GM12878 (cell line): ENCODE data around the gene SCMH1. TPM values are rescaled to one million over a fixed set of nuclear protein-coding genes. Genes with fewer than 3 reads are reported as not detected.

ENCODE experiments used
- ATAC-seq: fragments of 200-7000 bp; cut with Tn5 transposase; 3 replicates; pipeline ENCODE4 v1.9.1; 2020; ENCODE audit warnings: mild to moderate bottlenecking, moderate library complexity
- BruUV-seq: library from RNA; stranded (reverse); fragments of 400-500 nt; replicated peaks from 2 replicates; lab custom pipeline; 2021; lab: Mats Ljungman, UMichigan
- CTCF ChIA-PET: fragments of 300-600 bp; sonication (Branson Sonifier 250); formaldehyde crosslinking; extraction: SDS; loops from one replicate; lab custom pipeline; 2021; ENCODE audit warnings: inconsistent platforms; lab: Yijun Ruan, JAX
- POLR2A ChIA-PET: fragments of 350-600 bp; formaldehyde crosslinking; extraction: SDS; loops from one replicate; lab custom pipeline; 2021; ENCODE audit warnings: inconsistent platforms; lab: Charles Lee
- RAD21 ChIA-PET: fragments of 300-600 bp; sonication (Branson Sonifier 250); formaldehyde crosslinking; loops from one replicate; lab custom pipeline; 2023; ENCODE audit warnings: antibody characterized with exemption; ENCODE audit not compliant: unreplicated experiment; lab: Charles Lee
- SMC1A ChIA-PET: fragments of 300-600 bp; sonication (Branson Sonifier 250); formaldehyde crosslinking; loops from one replicate; lab custom pipeline; 2023; ENCODE audit not compliant: unreplicated experiment, uncharacterized antibody; lab: Charles Lee
- DNase-seq: peaks from one replicate; pipeline ENCODE4 v3.0.0-alpha.2; 2011; ENCODE audit warnings: low read depth, low spot score
- FAIRE-seq: peaks from 3 replicates; lab custom pipeline; 2011; peaks lifted over from hg19 to GRCh38; lab: Jason Lieb, UNC
- H2AFZ ChIP-seq: 2 replicates; pipeline ENCODE4 v1.6.0; 2011; ENCODE audit warnings: low read depth, low read length, control low read depth; ENCODE audit not compliant: control insufficient read depth
- H3K27ac ChIP-seq: 2 replicates; pipeline ENCODE4 v1.5.1; 2011; ENCODE audit warnings: control low read depth; ENCODE audit not compliant: control insufficient read depth, insufficient read depth
- H3K27me3 ChIP-seq, 2 experiments: replicated peaks in 1 of 2; 2 replicates each; pipeline versions ENCODE4 v1.6.0 to v1.6.1; 2011; ENCODE audit warnings: low read length in 1 of 2; ENCODE audit not compliant: control insufficient read depth in 2 of 2, insufficient read depth in 2 of 2
- H3K36me3 ChIP-seq, 2 experiments: 2 replicates each; pipeline ENCODE4 v1.5.1; 2011; ENCODE audit warnings: low read length in 1 of 2; ENCODE audit not compliant: control insufficient read depth in 2 of 2, insufficient read depth in 2 of 2
- H3K4me1 ChIP-seq: 2 replicates; pipeline ENCODE4 v1.6.1; 2011; ENCODE audit warnings: mild to moderate bottlenecking, low read length, moderate library complexity, mixed read lengths; ENCODE audit not compliant: control insufficient read depth, insufficient read depth
- H3K4me2 ChIP-seq: 2 replicates; pipeline ENCODE4 v1.6.0; 2011; ENCODE audit warnings: control low read depth; ENCODE audit not compliant: control insufficient read depth, insufficient read depth
- H3K4me3 ChIP-seq: fragments of 200-600 bp; sonication (generic); 2 replicates; pipeline ENCODE4 v1.5.1; 2016
- H3K79me2 ChIP-seq: 2 replicates; pipeline ENCODE4 v1.6.0; 2011; ENCODE audit warnings: low read length; ENCODE audit not compliant: control insufficient read depth, insufficient read depth
- H3K9ac ChIP-seq: 2 replicates; pipeline ENCODE4 v1.8.0; 2011; ENCODE audit warnings: low read length, control low read depth, mixed read lengths; ENCODE audit not compliant: control insufficient read depth, insufficient read depth
- H3K9me3 ChIP-seq: replicated peaks from 3 replicates; pipeline ENCODE4 v1.5.1; 2011; ENCODE audit warnings: mild to moderate bottlenecking, low read length; ENCODE audit not compliant: control insufficient read depth, insufficient read depth
- H4K20me1 ChIP-seq: 2 replicates; pipeline ENCODE4 v1.6.0; 2011; ENCODE audit not compliant: control insufficient read depth, insufficient read depth
- BACH1 ChIP-seq: fragments of 450-650 bp; IDR thresholded peaks from 2 replicates; pipeline ENCODE4 v1.6.1; 2017; ENCODE audit warnings: mild to moderate bottlenecking, borderline replicate concordance
- MXI1 ChIP-seq: fragments of 150-350 bp; IDR thresholded peaks from 2 replicates; pipeline ENCODE4 v1.6.1; 2011; ENCODE audit warnings: low read depth, mild to moderate bottlenecking, inconsistent platforms, low read length, improper control_type of control experiment
- NFYA ChIP-seq: IDR thresholded peaks from 2 replicates; pipeline ENCODE4 v1.6.1; 2011; ENCODE audit warnings: low read depth, mild to moderate bottlenecking, low read length, improper control_type of control experiment, borderline replicate concordance
- PAX5 ChIP-seq: IDR thresholded peaks from 2 replicates; pipeline ENCODE4 v1.6.1; 2011; ENCODE audit warnings: low read depth, low read length, borderline replicate concordance
- SMAD1 ChIP-seq: fragments of 450-650 bp; IDR thresholded peaks from 2 replicates; pipeline ENCODE4 v1.6.1; 2018; ENCODE audit warnings: mild to moderate bottlenecking, low read depth; ENCODE audit not compliant: partially characterized antibody
- SMARCA5 ChIP-seq: fragments of 450-650 bp; IDR thresholded peaks from 2 replicates; pipeline ENCODE4 v1.6.1; 2017; ENCODE audit warnings: mild to moderate bottlenecking
- SUPT20H ChIP-seq: IDR thresholded peaks from 2 replicates; pipeline ENCODE4 v1.6.1; 2011; ENCODE audit warnings: low read depth, mild to moderate bottlenecking, low read length, moderate library complexity, borderline replicate concordance; ENCODE audit not compliant: control insufficient read depth
- ZBTB33 ChIP-seq: fragments of 450-650 bp; IDR thresholded peaks from 2 replicates; pipeline ENCODE4 v1.6.1; 2017; ENCODE audit warnings: mild to moderate bottlenecking
- WGBS: methylation state at CpG from one replicate; pipeline ENCODE4 v1.1.6; 2016; ENCODE audit warnings: low lambda C conversion rate; ENCODE audit not compliant: insufficient replicate concordance, insufficient coverage; ENCODE audit errors: missing lambda C conversion rate; 5-methylcytosine and 5-hydroxymethylcytosine counted together
- in situ Hi-C: fragments of 300-500 bp; cut with MboI; formaldehyde crosslinking; loops from 9 replicates; pipeline ENCODE4 v1.14.3; 2018; ENCODE audit warnings: mixed read lengths
- intact Hi-C: fragments of 100-400 bp; cut with micrococcal nuclease; formaldehyde crosslinking; loops from one replicate; pipeline ENCODE4 v1.14.2; 2022; ENCODE audit not compliant: unreplicated experiment
- polyA plus RNA-seq, 11 experiments: library from polyadenylated mRNA; depleted of rRNA in 4 of 11; unstranded in 6 of 11; stranded (reverse) in 5 of 11; fragments of >200 nt; fragmentation: Nextera tagmentation in 4 of 11; fragmentation: Illumina TruSeq in 1 of 11; extraction: Ambion mirVana in 4 of 11; extraction: Trizol in 1 of 11; gene quantifications; 1 replicate in 1 of 11; 2 replicates in 10 of 11; pipeline versions ENCODE4 v1.2.1 to v1.2.3, GENCODE V29; 2011 to 2016; ENCODE audit warnings: inconsistent platforms in 2 of 11, missing spikeins in 2 of 11, low read depth in 1 of 11
- total RNA-seq, 4 experiments: library from RNA; depleted of rRNA in 3 of 4; stranded (reverse); fragments of >200 nt in 3 of 4; fragmentation: Illumina TruSeq in 1 of 4; extraction: Trizol in 1 of 4; gene quantifications; 2 replicates each; pipeline versions ENCODE4 v1.2.1 to v1.2.3, GENCODE V29; 2013 to 2021
- TF ChIP-seq, protein P1 (sequence below): IDR thresholded peaks from 2 replicates; pipeline ENCODE4 v1.6.1; 2012; ENCODE audit warnings: improper control_type of control experiment, low read depth, low read length; ENCODE audit not compliant: insufficient replicate concordance
- TF ChIP-seq, protein P2 (sequence below): IDR thresholded peaks from 2 replicates; pipeline ENCODE4 v1.6.1; 2011; ENCODE audit warnings: mild to moderate bottlenecking, low read depth, low read length, moderate library complexity; ENCODE audit not compliant: insufficient replicate concordance
- TF ChIP-seq, protein P3 (sequence below): fragments of 450-650 bp; IDR thresholded peaks from 2 replicates; pipeline ENCODE4 v1.6.1; 2017; ENCODE audit warnings: low read depth, mild to moderate bottlenecking, moderate library complexity

The SCMH1 gene
- total and polyA plus RNA-seq, 10 of the 15 experiments (the other 5 are each of a cell fraction or from before 2014, with no cell fraction given), result 7.5 to 44.1 (median 27.8) TPM

GRCh38 chr1:41109310-41110197 lies 132.6 kb downstream of the SCMH1 start:
- in situ Hi-C loops, result no loop called here
- BruUV-seq, result no TSS peak
- ATAC-seq, result no peak
- intact Hi-C loops, result no loop called here
- no peak for DNase-seq
- H3K4me2 ChIP-seq, result no peak overlapping the region
- no peak overlapping the region for H3K27ac ChIP-seq
- H3K4me1 ChIP-seq, result no peaks in the 10 kb centered on the region
- H3K27me3 ChIP-seq, result no peaks in the 10 kb centered on the region
- CTCF ChIA-PET, result interaction anchor here (0.6 kb wide), 1 partner anchor 1608 kb away, joined by 4 read pairs; no protein-coding TSS in a partner anchor
- no peak for FAIRE-seq
- peaks cover 2 to 3% of the 10 kb centered on the region in 2 experiments for H3K36me3 ChIP-seq
- H3K9me3 ChIP-seq, result no peaks in the 10 kb centered on the region
- no peak overlapping the region for H3K4me3 ChIP-seq
- POLR2A ChIA-PET, result no interaction called here
- no peak overlapping the region for H3K9ac ChIP-seq
- no peak overlapping the region for H2AFZ ChIP-seq
- no peaks in the 10 kb centered on the region for H4K20me1 ChIP-seq
- WGBS, result 81% methylated on average over 4 of the region's 4 CpGs
- RAD21 ChIA-PET, result no interaction called here
- SMC1A ChIA-PET, result no interaction called here
- H3K79me2 ChIP-seq, result no peaks in the 10 kb centered on the region
- TF ChIP-seq, protein P1, sequence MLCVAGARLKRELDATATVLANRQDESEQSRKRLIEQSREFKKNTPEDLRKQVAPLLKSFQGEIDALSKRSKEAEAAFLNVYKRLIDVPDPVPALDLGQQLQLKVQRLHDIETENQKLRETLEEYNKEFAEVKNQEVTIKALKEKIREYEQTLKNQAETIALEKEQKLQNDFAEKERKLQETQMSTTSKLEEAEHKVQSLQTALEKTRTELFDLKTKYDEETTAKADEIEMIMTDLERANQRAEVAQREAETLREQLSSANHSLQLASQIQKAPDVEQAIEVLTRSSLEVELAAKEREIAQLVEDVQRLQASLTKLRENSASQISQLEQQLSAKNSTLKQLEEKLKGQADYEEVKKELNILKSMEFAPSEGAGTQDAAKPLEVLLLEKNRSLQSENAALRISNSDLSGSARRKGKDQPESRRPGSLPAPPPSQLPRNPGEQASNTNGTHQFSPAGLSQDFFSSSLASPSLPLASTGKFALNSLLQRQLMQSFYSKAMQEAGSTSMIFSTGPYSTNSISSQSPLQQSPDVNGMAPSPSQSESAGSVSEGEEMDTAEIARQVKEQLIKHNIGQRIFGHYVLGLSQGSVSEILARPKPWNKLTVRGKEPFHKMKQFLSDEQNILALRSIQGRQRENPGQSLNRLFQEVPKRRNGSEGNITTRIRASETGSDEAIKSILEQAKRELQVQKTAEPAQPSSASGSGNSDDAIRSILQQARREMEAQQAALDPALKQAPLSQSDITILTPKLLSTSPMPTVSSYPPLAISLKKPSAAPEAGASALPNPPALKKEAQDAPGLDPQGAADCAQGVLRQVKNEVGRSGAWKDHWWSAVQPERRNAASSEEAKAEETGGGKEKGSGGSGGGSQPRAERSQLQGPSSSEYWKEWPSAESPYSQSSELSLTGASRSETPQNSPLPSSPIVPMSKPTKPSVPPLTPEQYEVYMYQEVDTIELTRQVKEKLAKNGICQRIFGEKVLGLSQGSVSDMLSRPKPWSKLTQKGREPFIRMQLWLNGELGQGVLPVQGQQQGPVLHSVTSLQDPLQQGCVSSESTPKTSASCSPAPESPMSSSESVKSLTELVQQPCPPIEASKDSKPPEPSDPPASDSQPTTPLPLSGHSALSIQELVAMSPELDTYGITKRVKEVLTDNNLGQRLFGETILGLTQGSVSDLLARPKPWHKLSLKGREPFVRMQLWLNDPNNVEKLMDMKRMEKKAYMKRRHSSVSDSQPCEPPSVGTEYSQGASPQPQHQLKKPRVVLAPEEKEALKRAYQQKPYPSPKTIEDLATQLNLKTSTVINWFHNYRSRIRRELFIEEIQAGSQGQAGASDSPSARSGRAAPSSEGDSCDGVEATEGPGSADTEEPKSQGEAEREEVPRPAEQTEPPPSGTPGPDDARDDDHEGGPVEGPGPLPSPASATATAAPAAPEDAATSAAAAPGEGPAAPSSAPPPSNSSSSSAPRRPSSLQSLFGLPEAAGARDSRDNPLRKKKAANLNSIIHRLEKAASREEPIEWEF, result no peak
- TF ChIP-seq PAX5, result no peak
- TF ChIP-seq BACH1, result no peak
- TF ChIP-seq, protein P2, sequence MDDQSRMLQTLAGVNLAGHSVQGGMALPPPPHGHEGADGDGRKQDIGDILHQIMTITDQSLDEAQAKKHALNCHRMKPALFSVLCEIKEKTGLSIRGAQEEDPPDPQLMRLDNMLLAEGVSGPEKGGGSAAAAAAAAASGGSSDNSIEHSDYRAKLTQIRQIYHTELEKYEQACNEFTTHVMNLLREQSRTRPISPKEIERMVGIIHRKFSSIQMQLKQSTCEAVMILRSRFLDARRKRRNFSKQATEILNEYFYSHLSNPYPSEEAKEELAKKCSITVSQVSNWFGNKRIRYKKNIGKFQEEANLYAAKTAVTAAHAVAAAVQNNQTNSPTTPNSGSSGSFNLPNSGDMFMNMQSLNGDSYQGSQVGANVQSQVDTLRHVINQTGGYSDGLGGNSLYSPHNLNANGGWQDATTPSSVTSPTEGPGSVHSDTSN, result no peak
- no peak for TF ChIP-seq SUPT20H
- no peak for TF ChIP-seq SMARCA5
- TF ChIP-seq, protein P3, sequence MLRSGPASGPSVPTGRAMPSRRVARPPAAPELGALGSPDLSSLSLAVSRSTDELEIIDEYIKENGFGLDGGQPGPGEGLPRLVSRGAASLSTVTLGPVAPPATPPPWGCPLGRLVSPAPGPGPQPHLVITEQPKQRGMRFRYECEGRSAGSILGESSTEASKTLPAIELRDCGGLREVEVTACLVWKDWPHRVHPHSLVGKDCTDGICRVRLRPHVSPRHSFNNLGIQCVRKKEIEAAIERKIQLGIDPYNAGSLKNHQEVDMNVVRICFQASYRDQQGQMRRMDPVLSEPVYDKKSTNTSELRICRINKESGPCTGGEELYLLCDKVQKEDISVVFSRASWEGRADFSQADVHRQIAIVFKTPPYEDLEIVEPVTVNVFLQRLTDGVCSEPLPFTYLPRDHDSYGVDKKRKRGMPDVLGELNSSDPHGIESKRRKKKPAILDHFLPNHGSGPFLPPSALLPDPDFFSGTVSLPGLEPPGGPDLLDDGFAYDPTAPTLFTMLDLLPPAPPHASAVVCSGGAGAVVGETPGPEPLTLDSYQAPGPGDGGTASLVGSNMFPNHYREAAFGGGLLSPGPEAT, result no peak
- no peak for TF ChIP-seq ZBTB33
- no peak for TF ChIP-seq MXI1
- TF ChIP-seq NFYA, result no peak
- no peak for TF ChIP-seq SMAD1
